ENCODE results near the gene SLC25A31.
A peak's percentile ranks its signal among the peaks of the same experiment; 100 is the strongest.

Gene SLC25A31

DNA sequence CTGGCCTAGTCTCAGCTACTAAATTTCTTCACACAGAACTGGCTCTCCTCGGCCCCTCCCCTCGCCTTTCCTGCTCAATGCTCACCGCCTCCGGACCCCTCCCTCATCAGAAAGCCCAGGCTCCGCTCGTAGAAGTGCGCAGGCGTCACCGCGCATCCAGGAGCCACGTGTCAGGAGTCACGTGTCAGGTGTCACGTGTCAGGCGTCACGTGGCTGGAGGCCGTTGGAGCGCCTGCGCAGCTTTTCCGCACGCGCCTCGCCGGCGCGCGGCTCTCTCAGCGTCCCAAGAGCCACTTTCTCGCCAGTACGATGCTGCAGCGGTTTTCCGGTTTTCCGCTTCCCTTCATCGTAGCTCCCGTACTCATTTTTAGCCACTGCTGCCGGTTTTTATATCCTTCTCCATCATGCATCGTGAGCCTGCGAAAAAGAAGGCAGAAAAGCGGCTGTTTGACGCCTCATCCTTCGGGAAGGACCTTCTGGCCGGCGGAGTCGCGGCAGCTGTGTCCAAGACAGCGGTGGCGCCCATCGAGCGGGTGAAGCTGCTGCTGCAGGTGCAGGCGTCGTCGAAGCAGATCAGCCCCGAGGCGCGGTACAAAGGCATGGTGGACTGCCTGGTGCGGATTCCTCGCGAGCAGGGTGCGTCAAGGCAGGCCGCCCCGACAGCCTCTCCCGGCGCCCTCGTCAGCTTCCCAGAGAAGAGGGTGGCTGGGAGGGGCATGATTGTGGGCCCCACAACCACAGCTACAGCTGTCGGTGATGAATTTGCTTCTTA lies at the start of gene SLC25A31:
TSS of gene SLC25A31 (plus strand) at position 259 of the 772 bp plus-strand sequence. CDS start at position 405, 146 bp downstream.
- no peak for DNase-seq

DNA sequence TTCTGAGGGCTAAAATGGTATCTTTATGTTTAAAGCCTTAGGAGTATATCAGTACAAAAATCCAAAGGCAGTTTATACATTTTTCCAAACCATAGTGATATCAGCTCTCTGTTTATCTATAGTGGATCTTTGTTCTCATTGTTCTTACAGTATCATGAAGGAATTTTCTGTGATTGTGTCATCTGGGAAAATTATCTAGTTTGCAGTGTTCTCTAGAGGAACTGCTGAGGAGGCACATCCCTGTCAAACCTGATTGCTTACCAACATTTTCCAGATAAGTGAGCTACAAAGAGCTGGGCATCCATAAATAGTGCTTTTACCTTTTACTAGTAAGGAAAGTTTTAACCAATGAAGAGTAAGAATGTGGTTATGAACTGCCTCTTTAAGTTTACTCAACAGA lies 44.9 kb upstream of the SLC25A31 start:
- no peak for DNase-seq

DNA sequence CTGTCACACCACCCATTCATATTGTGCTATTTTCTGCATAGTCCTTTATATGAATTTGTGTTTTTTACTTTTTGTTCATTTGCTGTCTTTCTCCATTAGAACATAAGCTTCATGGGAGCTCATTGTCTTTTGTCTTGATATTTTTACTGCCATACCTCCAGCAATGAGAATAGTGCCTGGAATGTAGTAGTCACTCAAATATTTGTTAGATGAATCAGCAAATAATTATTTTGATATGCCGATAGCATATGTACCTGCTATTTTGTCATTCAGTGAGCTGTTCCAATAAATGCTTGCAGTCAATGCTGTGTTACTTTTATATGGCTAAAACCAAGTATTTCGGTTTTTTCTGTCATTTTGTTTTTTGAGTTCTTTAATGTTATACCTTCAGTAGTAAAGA lies 43.5 kb upstream of the SLC25A31 start:
- DNase-seq = no peak

DNA sequence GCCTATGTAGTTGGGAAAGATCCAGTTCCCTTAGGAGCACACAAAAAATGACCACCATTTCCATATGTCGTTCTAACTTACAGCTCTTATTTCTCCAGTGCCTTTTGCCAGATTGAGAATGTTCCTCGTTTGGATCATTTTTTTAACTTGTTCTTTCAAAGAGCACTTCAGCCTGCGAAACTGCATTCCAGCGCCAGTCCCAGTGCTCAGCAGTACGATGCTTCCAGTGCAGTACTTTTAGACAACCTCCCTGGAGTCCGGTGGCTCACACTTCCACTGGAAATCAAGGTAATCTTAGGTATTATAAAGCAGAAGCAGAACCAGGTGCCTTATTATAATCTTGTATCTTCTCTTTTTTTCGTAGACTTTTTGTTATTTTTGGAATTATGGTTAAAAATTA lies 42.6 kb upstream of the SLC25A31 start:
- no peak for DNase-seq

DNA sequence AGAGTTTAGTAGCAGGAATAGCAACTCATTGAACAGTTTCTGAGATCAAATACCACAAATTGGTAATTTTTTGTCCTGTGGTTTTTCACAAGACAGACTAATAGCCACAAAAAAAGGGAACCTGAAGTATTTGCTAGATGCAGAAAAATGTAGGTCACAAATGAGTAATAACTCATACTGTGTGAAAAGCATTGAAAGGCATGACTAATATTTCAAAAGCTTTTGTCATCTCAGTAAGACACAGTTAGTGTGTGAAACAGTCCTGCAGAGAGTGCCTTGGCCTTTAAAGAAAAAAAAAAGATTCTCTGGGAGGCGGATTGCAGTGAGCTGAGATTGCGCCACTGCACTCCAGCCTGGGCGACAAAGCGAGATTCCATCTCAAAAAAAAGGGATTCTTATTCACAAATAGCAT lies 31.4 kb upstream of the SLC25A31 start:
- no peak for DNase-seq

DNA sequence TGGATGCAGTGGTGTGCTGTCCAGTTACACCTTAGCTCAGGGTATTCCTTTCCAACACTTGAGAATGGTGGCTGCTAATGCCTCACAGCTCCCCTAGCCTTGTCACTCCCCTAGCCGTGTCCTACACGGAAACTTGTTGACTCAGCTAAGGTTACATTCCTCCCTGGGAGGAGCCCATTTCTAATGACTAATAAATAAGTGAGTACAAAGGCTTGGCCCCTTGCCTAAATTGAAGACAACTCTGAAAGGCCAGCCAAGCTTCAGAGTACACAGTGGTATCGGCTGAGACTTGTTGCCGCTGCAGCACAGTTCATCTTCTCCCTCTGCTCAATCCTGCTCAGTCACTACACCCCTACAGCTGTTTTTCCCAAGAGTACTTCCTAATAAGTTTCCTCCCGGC lies 21.2 kb upstream of the SLC25A31 start:
- no peak for DNase-seq

DNA sequence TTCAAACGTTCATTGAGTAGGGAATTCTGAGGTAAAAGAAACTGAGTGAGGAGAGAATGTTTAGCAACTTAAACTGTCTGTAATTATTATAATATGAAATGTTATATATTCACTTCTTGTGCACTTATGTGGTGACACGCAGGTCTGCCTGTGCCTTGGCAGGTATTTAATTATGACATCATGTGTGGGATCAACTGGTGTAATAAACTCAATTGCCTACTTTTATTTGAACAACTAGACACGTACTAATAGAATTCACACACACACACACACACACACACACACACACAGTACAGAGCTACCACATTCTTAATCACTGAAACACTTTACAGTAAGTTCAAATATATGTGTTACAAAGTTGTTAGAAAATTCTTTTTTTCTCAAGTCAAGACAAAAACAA lies 20.7 kb upstream of the SLC25A31 start:
- DNase-seq = no peak

DNA sequence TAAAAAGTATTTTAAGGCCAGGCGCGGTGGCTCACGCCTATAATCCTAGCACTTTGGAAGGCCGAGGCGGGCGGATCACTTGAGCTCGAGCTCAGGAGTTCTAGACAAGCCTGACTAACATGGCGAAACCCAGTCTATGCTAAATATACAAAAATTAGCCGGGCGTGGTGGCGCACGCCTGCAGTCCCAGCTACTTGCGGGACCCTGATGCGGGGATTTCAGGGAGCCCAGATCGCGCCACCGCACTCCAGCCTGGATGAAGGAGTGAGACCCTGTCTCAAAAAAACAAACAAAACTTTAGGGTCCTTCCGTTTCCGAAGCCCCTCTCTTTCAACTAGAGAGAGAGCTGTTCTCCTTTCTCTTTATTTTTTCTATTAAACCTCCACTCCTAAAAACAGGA lies 1.2 kb downstream of the SLC25A31 start:
- DNase-seq = no peak

DNA sequence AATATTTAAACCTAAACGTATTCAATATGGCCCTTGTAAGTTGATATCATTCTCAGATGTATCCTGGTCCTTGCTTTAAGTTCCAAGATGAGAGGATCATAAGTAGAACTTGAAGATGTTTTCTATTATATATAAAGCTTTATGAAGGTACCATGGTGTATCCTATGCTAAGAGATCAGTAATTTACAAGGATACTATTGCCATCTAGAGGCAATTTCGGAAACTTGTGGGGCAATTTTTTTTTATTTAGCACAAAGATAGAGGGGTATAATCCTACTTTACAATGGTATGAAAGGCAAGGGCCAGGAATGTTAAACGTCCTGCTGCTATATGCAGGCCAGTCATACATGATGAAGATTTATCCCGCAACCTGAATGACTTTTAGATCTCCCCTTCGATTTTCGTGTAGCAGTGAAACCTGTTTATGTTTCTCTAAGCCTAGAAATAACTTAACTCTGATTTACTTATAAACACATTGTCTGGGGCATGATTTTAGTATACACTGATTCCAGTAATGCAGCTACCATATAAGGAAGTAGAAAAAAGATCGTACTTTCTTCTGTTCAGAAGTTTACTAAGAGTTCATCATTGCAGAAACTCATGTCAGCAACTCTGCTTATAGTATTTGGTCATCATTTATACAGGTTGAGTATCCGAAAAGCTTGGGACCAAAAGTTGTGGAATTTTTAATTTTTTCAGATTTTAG lies 2.6 kb downstream of the SLC25A31 start:
- peak; percentile 1 to 6 for DNase-seq

DNA sequence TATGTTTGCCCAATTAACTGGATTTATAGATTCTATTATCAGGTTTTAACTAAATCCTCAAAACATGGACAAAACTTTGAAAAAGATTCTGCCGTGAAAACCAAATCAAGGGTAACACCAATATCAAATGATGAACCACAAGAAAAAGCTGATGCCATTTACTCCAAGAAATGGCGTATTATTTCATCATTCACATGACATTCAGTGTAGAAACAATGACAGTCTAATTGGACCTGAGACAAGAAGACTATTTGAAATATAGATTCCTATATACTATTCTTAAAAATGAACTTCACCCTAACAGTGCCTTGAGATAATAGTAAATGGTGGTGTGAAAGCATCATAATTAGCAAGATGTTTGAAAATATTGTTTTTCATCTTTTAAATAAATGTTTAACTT lies 4.8 kb downstream of the SLC25A31 start:
- no peak for DNase-seq

DNA sequence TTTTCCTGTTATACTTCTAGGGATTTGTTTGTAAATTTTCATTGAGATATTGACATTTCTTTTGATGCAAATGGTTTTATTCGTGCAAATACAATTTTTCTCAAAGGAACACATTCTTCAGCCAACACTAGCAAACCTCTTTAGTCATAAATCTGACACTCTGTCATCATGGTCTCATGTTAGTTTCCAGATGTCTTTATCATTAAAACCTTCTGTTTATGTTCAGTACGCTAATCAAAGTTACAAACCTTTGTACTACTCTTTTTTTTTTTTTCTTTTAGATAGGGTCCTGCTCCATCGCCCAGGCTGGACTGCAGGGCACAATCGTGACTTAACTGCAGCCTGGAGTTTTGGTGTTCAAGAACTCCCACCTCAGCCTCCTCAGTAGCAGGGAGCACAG lies 7.1 kb downstream of the SLC25A31 start:
- DNase-seq = no peak

DNA sequence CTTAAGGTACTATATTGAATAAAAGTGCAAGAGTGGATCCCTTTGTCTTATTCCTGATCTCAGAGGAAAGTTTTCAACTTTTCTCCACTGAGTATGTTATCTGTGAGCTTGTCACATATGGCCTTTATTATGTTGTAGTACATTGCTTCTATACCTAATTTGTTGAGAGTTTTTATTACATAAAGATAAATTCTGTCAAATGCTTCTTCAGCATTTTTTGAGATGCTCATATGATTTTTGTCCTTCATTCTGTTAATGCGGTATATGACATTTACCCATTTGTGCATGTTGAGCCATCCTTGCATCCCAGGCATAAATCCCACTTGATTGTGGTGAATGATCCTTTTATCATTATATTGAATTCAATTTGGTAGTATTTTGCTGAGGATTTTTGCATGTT lies 11.0 kb downstream of the SLC25A31 start:
- DNase-seq = no peak

DNA sequence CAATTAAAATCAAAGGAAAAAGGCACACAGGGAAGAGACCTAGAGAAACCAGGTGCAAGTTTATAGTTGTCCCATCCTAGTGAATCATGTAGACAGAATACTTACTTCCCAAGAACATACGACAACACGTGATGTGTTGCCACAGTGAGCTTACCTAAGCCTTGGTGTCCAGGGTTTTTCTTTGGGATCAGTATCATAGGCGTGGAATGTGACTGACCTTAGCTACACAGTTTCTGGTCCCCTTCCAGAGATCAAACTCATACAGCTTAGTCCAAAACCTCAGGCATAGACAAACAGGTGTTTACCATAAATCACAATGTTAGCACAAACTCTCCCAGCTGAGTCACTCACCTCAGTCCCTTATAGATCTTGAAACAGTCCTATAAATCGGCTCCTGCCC lies 17.7 kb downstream of the SLC25A31 start:
- DNase-seq = no peak

DNA sequence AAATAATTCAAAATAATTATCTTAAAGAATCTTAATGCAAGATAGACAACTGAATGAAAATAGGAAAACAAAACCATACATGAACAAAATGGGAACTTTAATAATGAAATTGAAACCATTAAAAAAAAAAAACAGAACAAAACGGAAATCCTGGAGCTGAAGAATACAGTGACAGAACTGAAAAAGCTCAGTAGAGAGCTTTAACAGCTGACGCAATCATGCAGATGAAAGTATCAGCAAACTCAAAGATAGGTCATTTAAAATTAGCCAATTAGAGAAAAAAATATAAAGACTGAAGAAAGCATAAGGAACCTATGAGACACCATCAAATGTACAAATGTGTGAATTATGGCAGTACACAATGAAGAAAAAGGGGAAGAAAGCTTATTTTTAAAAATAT lies 18.8 kb downstream of the SLC25A31 start:
- no peak for DNase-seq

DNA sequence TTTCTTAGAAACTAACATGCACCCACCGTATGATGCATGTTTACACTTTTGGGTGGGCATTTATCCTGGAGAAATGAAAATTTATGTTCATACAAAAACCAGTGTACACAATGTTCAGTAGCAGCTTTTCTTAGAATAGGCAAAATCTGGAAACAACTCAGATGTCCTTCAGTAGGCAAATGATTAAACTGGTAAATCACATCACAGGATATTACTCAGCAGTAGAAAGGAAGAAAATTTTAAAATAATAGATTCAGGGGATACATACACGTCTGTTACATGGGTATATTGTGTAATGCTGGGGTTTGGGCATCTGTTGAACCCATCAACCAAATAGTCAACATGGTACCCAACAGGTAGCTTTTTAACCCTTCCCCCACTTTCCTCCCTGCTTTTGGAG lies 26.7 kb downstream of the SLC25A31 start:
- no peak for DNase-seq

DNA sequence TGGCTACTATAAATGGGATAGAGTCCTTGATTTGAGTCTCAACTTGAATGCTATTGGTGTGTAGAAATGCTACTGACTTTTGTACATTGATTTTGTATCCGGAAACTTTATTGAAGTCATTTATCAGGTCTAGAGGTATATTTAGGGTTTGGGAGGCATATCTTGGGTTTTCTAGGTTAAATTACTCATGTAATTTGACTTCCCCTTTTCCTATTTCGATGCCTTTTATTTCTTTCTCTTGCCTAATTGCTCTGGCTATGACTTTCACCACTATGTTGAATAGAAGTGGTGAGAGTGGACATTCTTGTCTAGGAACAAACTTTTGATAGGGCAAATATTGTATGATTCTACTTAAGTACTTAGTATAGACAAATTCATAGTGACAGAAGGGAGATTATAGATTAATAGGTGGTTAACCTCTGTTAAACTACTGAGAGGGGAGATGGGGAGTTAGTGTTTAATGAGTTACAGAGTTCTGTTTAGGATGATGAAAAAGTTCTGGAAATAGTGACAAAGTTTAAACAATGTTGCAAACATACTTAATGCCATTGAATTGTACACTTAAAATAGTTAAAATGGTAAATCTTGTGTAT lies 29.1 kb downstream of the SLC25A31 start:
- DNase-seq = no peak

DNA sequence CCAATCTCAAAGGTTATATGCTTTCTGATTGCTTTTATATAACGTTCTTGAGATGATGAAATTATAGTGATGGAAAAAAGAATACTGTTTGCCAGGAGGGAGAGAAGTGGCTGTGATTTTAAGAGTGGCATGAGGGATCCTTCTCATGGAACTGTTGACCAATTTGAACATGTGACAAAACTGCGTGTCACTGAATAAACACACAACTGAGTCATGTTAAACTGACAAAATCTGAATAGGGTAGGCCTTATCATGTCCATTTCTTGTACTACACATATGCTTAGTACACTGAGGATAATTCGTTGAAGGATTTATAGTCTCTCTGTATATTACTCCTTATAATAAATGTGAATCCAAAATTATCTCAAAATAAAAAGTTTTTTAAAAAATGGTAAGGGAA lies 29.7 kb downstream of the SLC25A31 start:
- no peak for DNase-seq

DNA sequence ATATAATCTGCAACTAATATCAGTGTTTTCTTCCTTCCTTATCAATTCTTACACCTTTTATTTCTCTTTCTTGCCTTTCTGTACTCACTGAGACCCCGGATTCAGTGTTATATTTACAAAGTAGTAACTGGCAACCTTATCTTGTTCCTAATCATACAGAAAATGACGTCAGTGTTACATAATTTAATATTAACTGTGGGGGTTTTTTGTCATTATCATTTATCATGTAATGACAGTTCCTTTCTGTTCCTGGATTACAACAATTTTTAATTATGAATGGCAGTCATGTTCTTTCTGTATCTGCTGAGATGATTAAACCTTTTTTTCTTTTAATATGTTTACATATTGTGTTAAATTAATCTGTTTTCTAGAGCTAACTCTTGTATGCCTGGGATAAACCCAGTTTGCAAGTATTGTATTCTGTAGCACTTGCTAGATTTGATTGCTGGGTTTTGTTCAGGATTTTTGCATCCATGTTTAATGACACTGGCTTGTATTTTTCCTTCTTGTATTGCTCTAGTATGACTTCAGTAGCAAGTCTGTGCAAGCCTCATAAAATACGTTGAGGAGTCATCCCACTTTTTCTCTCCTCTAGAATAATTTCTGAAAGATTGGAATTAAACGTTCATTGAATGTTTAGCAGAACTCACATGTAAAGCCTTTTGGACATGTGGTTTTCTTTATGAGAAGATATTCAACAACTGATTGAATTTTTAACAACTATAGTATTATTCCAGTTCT lies 41.5 kb downstream of the SLC25A31 start:
- no peak for DNase-seq

DNA sequence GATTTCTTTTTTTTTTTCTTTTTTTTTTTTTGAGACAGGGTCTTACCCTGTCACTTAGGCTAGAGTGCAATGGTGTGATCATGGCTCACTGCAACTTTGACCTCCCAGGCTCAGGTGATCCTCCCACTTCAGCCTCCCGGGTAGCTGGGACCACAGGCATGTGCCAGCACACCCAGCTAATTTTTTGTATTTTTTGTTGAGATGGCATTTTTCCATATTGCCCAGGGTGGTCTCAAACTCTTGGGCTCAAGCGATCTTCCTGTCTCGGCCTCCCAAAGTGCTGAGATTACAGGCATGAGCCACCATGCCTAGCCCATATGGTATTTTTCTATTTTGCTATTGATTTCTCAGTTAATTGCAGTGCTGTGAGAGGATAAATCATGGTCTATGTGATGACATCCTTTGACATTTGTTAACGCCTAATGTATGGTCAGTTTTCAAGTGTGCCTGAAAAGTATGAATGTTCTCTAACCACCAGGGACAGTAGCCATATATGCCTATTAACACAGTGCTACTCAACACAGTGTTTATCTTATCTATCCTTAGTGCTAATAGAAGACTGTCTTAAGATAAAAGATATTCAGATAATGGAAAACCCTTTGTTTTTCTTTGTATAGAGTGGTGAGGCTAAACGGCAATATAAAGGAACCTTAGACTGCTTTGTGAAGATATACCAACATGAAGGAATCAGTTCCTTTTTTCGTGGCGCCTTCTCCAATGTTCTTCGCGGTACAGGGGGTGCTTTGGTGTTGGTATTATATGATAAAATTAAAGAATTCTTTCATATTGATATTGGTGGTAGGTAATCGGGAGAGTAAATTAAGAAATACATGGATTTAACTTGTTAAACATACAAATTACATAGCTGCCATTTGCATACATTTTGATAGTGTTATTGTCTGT lies 42.8 kb downstream of the SLC25A31 start:
- no peak for DNase-seq

DNA sequence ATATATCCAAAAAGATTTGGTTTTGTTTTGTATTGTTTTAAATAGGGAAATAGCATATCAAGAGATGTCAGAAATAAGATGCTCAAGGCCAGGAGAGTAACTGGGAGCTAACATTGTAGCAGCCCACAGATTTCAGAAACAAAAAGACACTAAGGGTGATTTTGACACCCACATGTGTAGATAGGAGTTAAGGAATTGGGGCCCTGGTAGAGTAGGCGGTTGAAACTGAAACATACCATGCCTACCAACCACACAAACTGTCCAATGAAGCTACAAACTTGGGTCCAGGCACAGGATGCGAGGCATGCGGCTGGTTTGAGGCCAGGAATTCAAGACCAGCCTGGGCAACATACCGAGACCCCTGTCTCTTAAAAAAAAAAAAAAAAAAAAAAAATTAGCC lies 45.6 kb downstream of the SLC25A31 start:
- no peak for DNase-seq

DNA sequence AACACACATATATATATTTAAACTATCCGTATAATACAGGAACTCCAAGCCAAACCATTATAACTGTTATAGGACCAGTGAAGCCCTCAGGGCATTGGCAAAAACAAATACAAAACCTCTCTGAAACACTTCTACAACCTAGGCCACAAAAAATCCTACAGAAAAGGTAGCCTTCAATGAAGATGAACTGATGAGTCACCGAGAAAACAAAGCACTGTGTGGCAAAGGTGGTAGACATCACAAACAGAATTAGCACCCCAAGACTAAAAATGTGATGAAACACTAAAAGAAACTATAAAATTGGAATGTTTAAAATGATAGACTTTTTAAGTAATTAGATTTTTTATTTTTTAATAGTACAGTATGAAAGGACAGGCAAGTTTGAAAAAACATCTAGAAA lies 46.4 kb downstream of the SLC25A31 start:
- DNase-seq = no peak

DNA sequence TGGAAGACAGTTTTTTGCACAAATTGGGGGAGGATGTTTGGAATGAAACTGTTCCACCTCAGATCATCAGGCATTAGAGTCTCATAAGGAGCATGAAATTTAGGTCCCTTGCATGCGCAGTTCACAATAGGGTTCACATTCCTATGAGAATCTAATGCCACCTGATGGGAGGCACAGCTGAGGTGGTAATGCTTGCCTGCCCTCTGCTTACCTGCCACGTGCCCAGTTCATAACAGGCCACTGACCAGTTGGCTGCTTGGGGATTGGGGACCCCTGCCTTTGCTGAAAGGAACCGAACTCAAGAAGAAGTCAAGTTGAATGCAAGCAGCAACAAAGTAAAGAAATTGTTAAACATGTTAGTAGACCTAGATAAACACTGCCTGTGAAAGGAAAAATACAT lies 47.3 kb downstream of the SLC25A31 start:
- DNase-seq = no peak

Data from SHP77 (cell line).